Measurements from ENCODE around the gene TTC7B. TPM values are rescaled to one million over a fixed set of nuclear protein-coding genes. Genes with fewer than 3 reads are reported as not detected.

The TTC7B gene
- total and polyA plus RNA-seq, 2 of the 13 experiments (the other 11 are each of a cell fraction or from before 2014, with no cell fraction given), result 1.3 to 3.2 TPM

- TF ChIP-seq NR2F2 (IDR thresholded peaks at IDR 0.05; ENCODE audit: borderline replicate concordance, low read depth), result no peak
- no peak for TF ChIP-seq RCOR2 (CRISPR knock-in tag; IDR thresholded peaks at IDR 0.05)
- TF ChIP-seq ZKSCAN8 (CRISPR knock-in tag; IDR thresholded peaks at IDR 0.05; ENCODE audit: borderline replicate concordance), result no peak
- no peak for TF ChIP-seq SRY (CRISPR knock-in tag; IDR thresholded peaks at IDR 0.05)
- no peak for TF ChIP-seq ZNF639 (CRISPR knock-in tag; conservative IDR thresholded peaks at IDR 0.05)
- TF ChIP-seq RBAK (CRISPR knock-in tag; IDR thresholded peaks at IDR 0.05), result no peak
- TF ChIP-seq ZBTB26 (CRISPR knock-in tag; IDR thresholded peaks at IDR 0.05; ENCODE audit: borderline replicate concordance), result no peak
- TF ChIP-seq SNAI1 (CRISPR knock-in tag; IDR thresholded peaks at IDR 0.05; ENCODE audit: borderline replicate concordance), result no peak
- no peak for TF ChIP-seq ZNF552 (CRISPR knock-in tag; IDR thresholded peaks at IDR 0.05; ENCODE audit: borderline replicate concordance)
- TF ChIP-seq MATR3 (CRISPR knock-in tag; IDR thresholded peaks at IDR 0.05), result no peak
- TF ChIP-seq LRRFIP1 (CRISPR knock-in tag; conservative IDR thresholded peaks at IDR 0.05), result no peak
- TF ChIP-seq BRF2 (CRISPR knock-in tag; IDR thresholded peaks at IDR 0.05), result no peak
- BruUV-seq (replicated peaks), result no TSS peak
- intact Hi-C loops (cut with micrococcal nuclease; ENCODE audit: unreplicated experiment), result no loop called here
- no CpG with 5 or more reads among the region's 4 CpGs for WGBS (ENCODE audit: low lambda C conversion rate)
- no peak for ATAC-seq
- no peak for FAIRE-seq
- H2AFZ ChIP-seq (ENCODE audit: low read length), result no peak overlapping the region
- no peaks in the 10 kb centered on the region for H3K9me3 ChIP-seq (ENCODE audit: low read length)
- no peak overlapping the region for H3K4me2 ChIP-seq (ENCODE audit: low read depth, low read length)
- in situ Hi-C loops (cut with HindIII; ENCODE audit: extremely low pct_ligation_motif_present, low pct_unique_long_range_greater_than_20kb), result no loop called here
- ChIA-PET CTCF (ENCODE audit: low intra/inter-chr PET ratio, low total read pairs) (no interaction called here), POLR2A (no interaction called here)
- no peak for DNase-seq (ENCODE audit: low spot score)
- H3K9ac ChIP-seq (ENCODE audit: insufficient read depth, low read depth, low read length), result no peak overlapping the region
- H3K4me1 ChIP-seq (ENCODE audit: insufficient read depth, low read length), result 0 out of 2 replicates have a peak, but pooled peaks cover 8% of the 10 kb centered on the region
- H3K27ac ChIP-seq (ENCODE audit: extremely low read length, insufficient read depth, low read length), result no peak overlapping the region
- no peaks in the 10 kb centered on the region for H3K36me3 ChIP-seq (replicated peaks in 1 of 2; ENCODE audit: control insufficient read depth in 1 of 2, insufficient read depth in 2 of 2, low read length in 2 of 2)
- no peaks in the 10 kb centered on the region for H4K20me1 ChIP-seq (ENCODE audit: insufficient read depth, low read length)
- no peak overlapping the region for H3K4me3 ChIP-seq (replicated peaks in 1 of 3; ENCODE audit: insufficient read depth in 1 of 3, low read depth in 2 of 3, low read length in 3 of 3)
- H3K27me3 ChIP-seq (ENCODE audit: control insufficient read depth in 1 of 2, insufficient read depth in 2 of 2, low read length in 2 of 2), result 0 out of 5 replicates have a peak, but pooled peaks cover 0 to 3% of the 10 kb centered on the region in 2 experiments
- H3K79me2 ChIP-seq (ENCODE audit: insufficient read depth, low read length), result no peaks in the 10 kb centered on the region
Measured at GRCh38 chr14:90487031-90487430, 329.2 kb downstream of the TTC7B start.
